Stomach (tissue), 9 donors: Measurements from ENCODE around the gene EFCAB14. TPM values are rescaled to one million over a fixed set of nuclear protein-coding genes. Genes with fewer than 3 reads are reported as not detected.

ENCODE experiments used
- DNase-seq, 2 donors: peaks; one replicate each; pipeline versions ENCODE4 v3.0.0 to v3.0.0-alpha.2; 2013 to 2019
- H3K27ac ChIP-seq, 5 donors: fragments of 200-600 bp in 4 of 5; sonication (generic) in 4 of 5; one replicate each; pipeline ENCODE4 v1.5.1; 2013 to 2019; ENCODE audit warnings: mild to moderate bottlenecking in 1 of 5, moderate library complexity in 1 of 5
- H3K27me3 ChIP-seq, 3 donors: fragments of 200-600 bp; sonication (generic); one replicate each; pipeline ENCODE4 v1.5.1; 2017 to 2019; ENCODE audit warnings: mixed run types in 1 of 3
- H3K36me3 ChIP-seq, 4 donors: fragments of 200-600 bp; sonication (generic); 1 replicate in 3 of 4; 2 replicates in 1 of 4; pipeline ENCODE4 v1.5.1; 2016 to 2019
- H3K4me1 ChIP-seq, 4 donors: fragments of 200-600 bp; sonication (generic); one replicate each; pipeline ENCODE4 v1.5.1; 2016 to 2019
- H3K4me3 ChIP-seq, 4 donors: fragments of 200-600 bp; sonication (generic) in 3 of 4; one replicate each; pipeline ENCODE4 v1.5.1; 2016 to 2019; ENCODE audit warnings: mild to moderate bottlenecking in 1 of 4
- H3K9me3 ChIP-seq, 4 donors: fragments of 200-600 bp; sonication (generic); one replicate each; pipeline ENCODE4 v1.5.1; 2016 to 2019
- CTCF ChIP-seq, 7 experiments: fragments of 450-650 bp in 4 of 7; fragments of 200-600 bp in 3 of 7; sonication (generic) in 3 of 7; IDR thresholded peaks; one replicate each; pipeline ENCODE4 v1.5.1; 2016 to 2019; ENCODE audit warnings: antibody characterized with exemption in 7 of 7, control low read depth in 2 of 7, mild to moderate bottlenecking in 1 of 7
- EP300 ChIP-seq: sonication (generic); formaldehyde crosslinking; IDR thresholded peaks from one replicate; pipeline ENCODE4 v1.6.1; 2017; ENCODE audit warnings: antibody characterized with exemption
- POLR2A ChIP-seq, 4 donors: fragments of 450-650 bp; IDR thresholded peaks; one replicate each; pipeline ENCODE4 v1.6.1; 2016; ENCODE audit warnings: antibody characterized with exemption in 4 of 4, control low read depth in 2 of 4, mild to moderate bottlenecking in 1 of 4, moderate library complexity in 1 of 4
- POLR2AphosphoS5 ChIP-seq, 3 donors: sonication (generic); formaldehyde crosslinking; IDR thresholded peaks; one replicate each; pipeline ENCODE4 v1.6.1; 2016; ENCODE audit warnings: antibody characterized with exemption in 3 of 3
- WGBS, 5 donors: extraction: QIAGEN DNeasy Blood & Tissue Kit in 3 of 5; methylation state at CpG; one replicate each; pipeline versions ENCODE4 v1.1.5 to v1.1.7; 2013 to 2018; 5-methylcytosine and 5-hydroxymethylcytosine counted together
- intact Hi-C: fragments of 100-400 bp; cut with DNase I; formaldehyde crosslinking; loops from one replicate; pipeline ENCODE4 v1.15.1; 2023; ENCODE audit warnings: low total_unique reads
- polyA plus RNA-seq, 3 donors: library from polyadenylated mRNA; stranded (reverse); fragments of 200-250 nt; gene quantifications; one replicate each; pipeline ENCODE4 v1.2.3, GENCODE V29; 2013
- total RNA-seq, 5 donors: library from RNA; depleted of rRNA; stranded (reverse); fragments of >200 nt; gene quantifications; one replicate each; pipeline versions ENCODE4 v1.1.0 to v1.2.3, GENCODE V29; 2014 to 2016
- donor health status: healthy with polysubstance abuse.
- donor health status: Bipolar disorder and iron deficiency.
- donor health status: healthy.

Gene EFCAB14
- total and polyA plus RNA-seq, 8 donors = 19.6 to 164 (median 53.8) TPM

GRCh38 chr1:46643368-46643775 is 75.5 kb downstream of the EFCAB14 start:
- Histone ChIP-seq H3K9me3 (no peaks in the 10 kb centered on the region), H3K36me3 (peaks cover 0 to 47% (median 41%) of the 10 kb centered on the region in 4 donors), H3K4me1 (peaks cover 4 to 49% (median 30%) of the 10 kb centered on the region in 4 donors), H3K27me3 (no peaks in the 10 kb centered on the region), H3K4me3 (no peak overlapping the region), H3K27ac (peak overlapping the region in 1 of 5 donors; percentile 15)
- intact Hi-C loops = no loop called here
- no peak for TF ChIP-seq EP300
- no peak for TF ChIP-seq CTCF (IDR thresholded peaks at IDR 0.05)
- TF ChIP-seq POLR2AphosphoS5 (IDR thresholded peaks at IDR 0.05) = peak in 1 of 3 donors; percentile 26
- no peak for TF ChIP-seq POLR2A (IDR thresholded peaks at IDR 0.05)
- DNase-seq = peak in 1 of 2 donors; percentile 62

GRCh38 chr1:46642115-46642680 is 76.7 kb downstream of the EFCAB14 start:
- Histone ChIP-seq H3K4me1 (peaks cover 4 to 56% (median 33%) of the 10 kb centered on the region in 4 donors), H3K4me3 (no peak overlapping the region), H3K27ac (peak overlapping the region in 1 of 5 donors; percentile 12), H3K27me3 (no peaks in the 10 kb centered on the region), H3K36me3 (peaks cover 0 to 42% (median 34%) of the 10 kb centered on the region in 4 donors), H3K9me3 (no peaks in the 10 kb centered on the region)
- intact Hi-C loops = no loop called here
- no peak for DNase-seq
- no peak for TF ChIP-seq POLR2AphosphoS5 (IDR thresholded peaks at IDR 0.05)
- no peak for TF ChIP-seq CTCF (IDR thresholded peaks at IDR 0.05)
- TF ChIP-seq EP300 = no peak
- TF ChIP-seq POLR2A (IDR thresholded peaks at IDR 0.05) = no peak

- no peak overlapping the region for H3K4me3 ChIP-seq
- peaks cover 4 to 56% (median 33%) of the 10 kb centered on the region in 4 donors for H3K4me1 ChIP-seq
- no peaks in the 10 kb centered on the region for H3K27me3 ChIP-seq
- no peaks in the 10 kb centered on the region for H3K9me3 ChIP-seq
- H3K27ac ChIP-seq = no peak overlapping the region
- intact Hi-C loops = no loop called here
- peaks cover 8 to 63% (median 48%) of the 10 kb centered on the region in 4 donors for H3K36me3 ChIP-seq
- TF ChIP-seq EP300 (no peak), CTCF (IDR thresholded peaks at IDR 0.05) (no peak), POLR2AphosphoS5 (IDR thresholded peaks at IDR 0.05) (no peak), POLR2A (IDR thresholded peaks at IDR 0.05) (no peak)
- 83 to 93% (median 85%) methylated on average over 1 of the region's 1 CpG for WGBS, 5 donors
- no peak for DNase-seq
These were observed 79.4 kb downstream of the EFCAB14 start for GRCh38 chr1:46639547-46639946.

DNA sequence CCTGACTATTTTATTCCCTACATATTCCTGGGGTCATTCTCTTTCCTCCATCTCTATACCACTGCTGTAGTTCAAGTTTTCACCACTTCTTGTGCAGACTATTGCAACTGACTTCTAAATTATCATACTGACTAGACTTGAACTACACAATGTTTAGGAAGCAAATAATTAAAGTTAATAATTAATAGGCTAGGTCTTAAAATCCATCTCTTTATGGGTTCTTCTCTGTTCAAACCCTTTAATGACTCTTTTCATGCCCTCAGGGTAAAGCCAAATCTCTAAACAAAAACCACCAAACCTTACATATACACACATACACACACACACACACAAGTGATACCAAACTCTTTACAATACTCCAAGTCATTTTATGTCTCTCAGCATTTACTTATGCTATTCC is 80.0 kb downstream of the EFCAB14 start:
- no peak overlapping the region for H3K4me3 ChIP-seq
- no peak for DNase-seq
- TF ChIP-seq EP300 = no peak
- no peak for TF ChIP-seq POLR2A (IDR thresholded peaks at IDR 0.05)
- no peak for TF ChIP-seq CTCF (IDR thresholded peaks at IDR 0.05)
- H3K27me3 ChIP-seq = no peaks in the 10 kb centered on the region
- H3K27ac ChIP-seq = no peak overlapping the region
- H3K9me3 ChIP-seq = no peaks in the 10 kb centered on the region
- H3K36me3 ChIP-seq = peaks cover 12 to 69% (median 55%) of the 10 kb centered on the region in 4 donors
- intact Hi-C loops = no loop called here
- H3K4me1 ChIP-seq = peaks cover 4 to 56% (median 32%) of the 10 kb centered on the region in 4 donors
